Measurements from ENCODE around the gene CPXM2.

DNA sequence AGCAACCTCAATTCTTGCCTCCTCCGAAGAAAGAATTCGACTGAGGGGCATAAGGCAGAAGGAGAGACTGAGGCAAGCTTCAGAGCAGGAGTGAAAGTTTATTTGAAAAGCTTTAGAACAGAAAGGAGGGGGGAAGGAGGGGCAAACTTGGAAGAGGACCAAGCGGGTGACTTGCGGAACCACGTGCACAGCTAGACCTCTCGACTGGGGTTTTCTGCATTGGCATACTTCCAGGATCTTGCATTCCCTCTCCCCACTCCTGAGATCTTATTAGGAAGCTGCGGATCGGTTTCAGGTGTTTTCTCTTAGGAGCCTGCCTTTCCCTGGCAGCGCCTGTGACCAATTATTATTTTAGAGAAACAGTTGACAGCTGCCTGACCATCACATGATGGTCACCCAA lies 20.3 kb upstream of the CPXM2 start:
- TF ChIP-seq, protein P1, sequence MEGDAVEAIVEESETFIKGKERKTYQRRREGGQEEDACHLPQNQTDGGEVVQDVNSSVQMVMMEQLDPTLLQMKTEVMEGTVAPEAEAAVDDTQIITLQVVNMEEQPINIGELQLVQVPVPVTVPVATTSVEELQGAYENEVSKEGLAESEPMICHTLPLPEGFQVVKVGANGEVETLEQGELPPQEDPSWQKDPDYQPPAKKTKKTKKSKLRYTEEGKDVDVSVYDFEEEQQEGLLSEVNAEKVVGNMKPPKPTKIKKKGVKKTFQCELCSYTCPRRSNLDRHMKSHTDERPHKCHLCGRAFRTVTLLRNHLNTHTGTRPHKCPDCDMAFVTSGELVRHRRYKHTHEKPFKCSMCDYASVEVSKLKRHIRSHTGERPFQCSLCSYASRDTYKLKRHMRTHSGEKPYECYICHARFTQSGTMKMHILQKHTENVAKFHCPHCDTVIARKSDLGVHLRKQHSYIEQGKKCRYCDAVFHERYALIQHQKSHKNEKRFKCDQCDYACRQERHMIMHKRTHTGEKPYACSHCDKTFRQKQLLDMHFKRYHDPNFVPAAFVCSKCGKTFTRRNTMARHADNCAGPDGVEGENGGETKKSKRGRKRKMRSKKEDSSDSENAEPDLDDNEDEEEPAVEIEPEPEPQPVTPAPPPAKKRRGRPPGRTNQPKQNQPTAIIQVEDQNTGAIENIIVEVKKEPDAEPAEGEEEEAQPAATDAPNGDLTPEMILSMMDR (IDR thresholded peaks at IDR 0.05) = no peak
- TF ChIP-seq POLR2A (IDR thresholded peaks at IDR 0.05) (no peak), EP300 (IDR thresholded peaks at IDR 0.05) (no peak)
